HepG2 (cell line): Measurements from ENCODE around the gene SERPINE2. TPM values are rescaled to one million over a fixed set of nuclear protein-coding genes. Genes with fewer than 3 reads are reported as not detected.

Experiments
- AHR ChIP-seq: IDR thresholded peaks from 2 replicates; pipeline ENCODE4 v1.6.1; 2018; ENCODE audit warnings: missing genetic modification reagents, missing compliant biosample characterization
- CCAR2 ChIP-seq: fragments of 200-400 bp; formaldehyde crosslinking; optimal IDR thresholded peaks from 2 replicates; pipeline ENCODE3; 2018; ENCODE audit warnings: low read depth, mild to moderate bottlenecking, low read length, moderate library complexity
- DBP ChIP-seq: sonication (generic); formaldehyde crosslinking; IDR thresholded peaks from 2 replicates; pipeline ENCODE4 v1.4.0; 2020; ENCODE audit warnings: missing genetic modification reagents; ENCODE audit errors: not compliant biosample characterization
- DNMT1 ChIP-seq: sonication (generic); formaldehyde crosslinking; IDR thresholded peaks from 2 replicates; pipeline ENCODE4 v1.5.1; 2020; ENCODE audit warnings: mild to moderate bottlenecking, missing genetic modification reagents
- FOSL2 ChIP-seq: sonication (generic); formaldehyde crosslinking; IDR thresholded peaks from 2 replicates; pipeline ENCODE4 v1.4.0; 2020; ENCODE audit warnings: missing genetic modification reagents
- GATAD2A ChIP-seq: IDR thresholded peaks from 2 replicates; pipeline ENCODE4 v1.6.1; 2016
- KDM1A ChIP-seq: IDR thresholded peaks from 2 replicates; pipeline ENCODE4 v1.6.1; 2016; ENCODE audit warnings: missing compliant biosample characterization
- MEIS2 ChIP-seq: sonication (generic); formaldehyde crosslinking; IDR thresholded peaks from 2 replicates; pipeline ENCODE4 v1.9.0; 2021; ENCODE audit warnings: mild to moderate bottlenecking, missing genetic modification reagents
- PAX8 ChIP-seq: sonication (generic); formaldehyde crosslinking; IDR thresholded peaks from 2 replicates; pipeline ENCODE4 v1.8.0; 2022; ENCODE audit warnings: mild to moderate bottlenecking, missing genetic modification reagents, borderline replicate concordance
- PCBP2 ChIP-seq: fragments of 200-400 bp; formaldehyde crosslinking; optimal IDR thresholded peaks from 2 replicates; pipeline ENCODE3; 2018; ENCODE audit warnings: low read length, low read depth; ENCODE audit not compliant: poor library complexity, severe bottlenecking
- RFXANK ChIP-seq: IDR thresholded peaks from 2 replicates; pipeline ENCODE4 v1.6.1; 2016
- THAP8 ChIP-seq: sonication (generic); formaldehyde crosslinking; IDR thresholded peaks from 2 replicates; pipeline ENCODE4 v1.5.1; 2020; ENCODE audit warnings: missing genetic modification reagents, mild to moderate bottlenecking, borderline replicate concordance
- ZBTB43 ChIP-seq: sonication (generic); formaldehyde crosslinking; conservative IDR thresholded peaks from 2 replicates; pipeline ENCODE4 v1.4.0; 2020; ENCODE audit warnings: missing genetic modification reagents
- ZFX ChIP-seq: sonication (generic); formaldehyde crosslinking; IDR thresholded peaks from 2 replicates; pipeline ENCODE4 v1.4.0; 2020; ENCODE audit warnings: mild to moderate bottlenecking, low read depth, missing genetic modification reagents, moderate library complexity
- ZNF180 ChIP-seq: sonication (generic); formaldehyde crosslinking; IDR thresholded peaks from 2 replicates; pipeline ENCODE4 v1.4.0; 2020; ENCODE audit warnings: low read depth, missing genetic modification reagents, borderline replicate concordance
- ZNF274 ChIP-seq: sonication (generic); formaldehyde crosslinking; IDR thresholded peaks from 2 replicates; pipeline ENCODE4 v1.5.1; 2020; ENCODE audit warnings: mild to moderate bottlenecking, missing genetic modification reagents
- ZNF383 ChIP-seq: sonication (generic); formaldehyde crosslinking; IDR thresholded peaks from 2 replicates; pipeline ENCODE4 v1.4.0; 2020; ENCODE audit warnings: missing genetic modification reagents, mild to moderate bottlenecking, borderline replicate concordance
- ZNF563 ChIP-seq: sonication (generic); formaldehyde crosslinking; IDR thresholded peaks from 2 replicates; pipeline ENCODE4 v1.8.0; 2022; ENCODE audit warnings: mild to moderate bottlenecking, moderate library complexity, missing genetic modification reagents
- ZNF674 ChIP-seq: sonication (generic); formaldehyde crosslinking; IDR thresholded peaks from 2 replicates; pipeline ENCODE4 v1.5.0; 2020; ENCODE audit warnings: low read depth, mild to moderate bottlenecking, missing genetic modification reagents
- ZNF773 ChIP-seq: sonication (generic); formaldehyde crosslinking; IDR thresholded peaks from 2 replicates; pipeline ENCODE4 v1.4.0; 2020; ENCODE audit warnings: missing genetic modification reagents, borderline replicate concordance
- ZNF776 ChIP-seq: sonication (generic); formaldehyde crosslinking; IDR thresholded peaks from 2 replicates; pipeline ENCODE4 v1.4.0; 2020; ENCODE audit warnings: mild to moderate bottlenecking, missing genetic modification reagents
- ZNF883 ChIP-seq: sonication (generic); formaldehyde crosslinking; IDR thresholded peaks from 2 replicates; pipeline ENCODE4 v1.5.1; 2020; ENCODE audit warnings: mild to moderate bottlenecking, missing genetic modification reagents; ENCODE audit errors: not compliant biosample characterization
- polyA plus RNA-seq, 8 experiments: library from polyadenylated mRNA; depleted of rRNA in 3 of 8; stranded (reverse) in 7 of 8; unstranded in 1 of 8; fragments of >200 nt; fragmentation: Illumina TruSeq in 4 of 8; extraction: Trizol in 4 of 8; gene quantifications; 2 replicates each; pipeline versions ENCODE4 v1.2.1 to v1.2.3, GENCODE V29; 2011 to 2016; ENCODE audit warnings: low read depth in 4 of 8, missing spikeins in 1 of 8, mixed read lengths in 1 of 8; ENCODE audit not compliant: insufficient read depth in 1 of 8
- total RNA-seq, 5 experiments: library from RNA; depleted of rRNA; stranded (reverse); fragments of >200 nt; fragmentation: Illumina TruSeq; extraction: Trizol; gene quantifications; 2 replicates each; pipeline ENCODE4 v1.2.3, GENCODE V29; 2016; ENCODE audit warnings: low read depth in 1 of 5
- TF ChIP-seq, protein P1 (sequence below), 2 experiments: IDR thresholded peaks; 2 replicates each; pipeline ENCODE4 v1.6.1; 2011 to 2012; ENCODE audit warnings: low read length in 2 of 2, borderline replicate concordance in 1 of 2, low read depth in 1 of 2, mild to moderate bottlenecking in 1 of 2, moderate library complexity in 1 of 2

The SERPINE2 gene
- total and polyA plus RNA-seq, 2 of the 13 experiments (the other 11 are each of a cell fraction or from before 2014, with no cell fraction given): 7.9 to 18.1 TPM

DNA sequence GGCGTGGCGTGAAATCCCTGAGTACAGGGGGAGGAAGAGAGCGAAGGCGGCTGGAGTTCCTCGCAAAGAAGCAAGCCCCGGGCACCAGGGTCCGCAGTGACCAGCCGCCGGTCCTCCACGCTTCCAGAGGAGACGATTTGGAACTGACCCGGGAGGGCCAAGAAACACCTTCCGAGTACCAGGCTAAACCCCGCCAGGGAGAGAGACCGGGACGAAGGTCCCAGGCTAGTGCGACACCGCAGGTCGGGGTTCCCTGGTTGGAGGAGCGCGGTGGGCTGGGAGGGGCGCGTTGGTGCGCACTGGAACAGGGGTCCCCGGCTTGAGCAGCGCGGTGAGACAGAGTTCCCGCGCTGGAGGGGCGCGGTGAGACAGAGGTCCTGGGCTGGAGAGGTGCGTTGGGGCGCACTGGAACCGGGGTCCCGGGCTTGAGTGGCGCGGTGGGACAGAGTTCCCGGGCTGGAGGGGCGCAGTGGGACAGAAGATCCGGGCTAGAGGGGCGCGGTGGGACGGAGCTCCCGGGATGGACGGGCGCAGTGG is 94.9 kb downstream of the SERPINE2 start (continued):
- TF ChIP-seq, protein P1, sequence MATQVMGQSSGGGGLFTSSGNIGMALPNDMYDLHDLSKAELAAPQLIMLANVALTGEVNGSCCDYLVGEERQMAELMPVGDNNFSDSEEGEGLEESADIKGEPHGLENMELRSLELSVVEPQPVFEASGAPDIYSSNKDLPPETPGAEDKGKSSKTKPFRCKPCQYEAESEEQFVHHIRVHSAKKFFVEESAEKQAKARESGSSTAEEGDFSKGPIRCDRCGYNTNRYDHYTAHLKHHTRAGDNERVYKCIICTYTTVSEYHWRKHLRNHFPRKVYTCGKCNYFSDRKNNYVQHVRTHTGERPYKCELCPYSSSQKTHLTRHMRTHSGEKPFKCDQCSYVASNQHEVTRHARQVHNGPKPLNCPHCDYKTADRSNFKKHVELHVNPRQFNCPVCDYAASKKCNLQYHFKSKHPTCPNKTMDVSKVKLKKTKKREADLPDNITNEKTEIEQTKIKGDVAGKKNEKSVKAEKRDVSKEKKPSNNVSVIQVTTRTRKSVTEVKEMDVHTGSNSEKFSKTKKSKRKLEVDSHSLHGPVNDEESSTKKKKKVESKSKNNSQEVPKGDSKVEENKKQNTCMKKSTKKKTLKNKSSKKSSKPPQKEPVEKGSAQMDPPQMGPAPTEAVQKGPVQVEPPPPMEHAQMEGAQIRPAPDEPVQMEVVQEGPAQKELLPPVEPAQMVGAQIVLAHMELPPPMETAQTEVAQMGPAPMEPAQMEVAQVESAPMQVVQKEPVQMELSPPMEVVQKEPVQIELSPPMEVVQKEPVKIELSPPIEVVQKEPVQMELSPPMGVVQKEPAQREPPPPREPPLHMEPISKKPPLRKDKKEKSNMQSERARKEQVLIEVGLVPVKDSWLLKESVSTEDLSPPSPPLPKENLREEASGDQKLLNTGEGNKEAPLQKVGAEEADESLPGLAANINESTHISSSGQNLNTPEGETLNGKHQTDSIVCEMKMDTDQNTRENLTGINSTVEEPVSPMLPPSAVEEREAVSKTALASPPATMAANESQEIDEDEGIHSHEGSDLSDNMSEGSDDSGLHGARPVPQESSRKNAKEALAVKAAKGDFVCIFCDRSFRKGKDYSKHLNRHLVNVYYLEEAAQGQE (IDR thresholded peaks at IDR 0.05; ENCODE audit: borderline replicate concordance in 1 of 2, low read depth in 1 of 2, low read length in 2 of 2): no peak
- TF ChIP-seq KDM1A (CRISPR knock-in tag) (no peak), CCAR2 (no peak), ZNF674 (no peak), ZNF383 (CRISPR knock-in tag) (no peak), MEIS2 (no peak), ZNF274 (CRISPR knock-in tag) (no peak; the same call in none of the 2 replicates), ZBTB43 (no peak), ZNF883 (peak; percentile 45), ZNF776 (peak; percentile 66), PAX8 (CRISPR knock-in tag) (no peak), ZNF563 (CRISPR knock-in tag) (no peak), RFXANK (CRISPR knock-in tag) (no peak), GATAD2A (CRISPR knock-in tag) (peak; percentile 73), DBP (CRISPR knock-in tag) (no peak), PCBP2 (no peak), AHR (CRISPR knock-in tag) (no peak), ZNF773 (CRISPR knock-in tag) (no peak), ZNF180 (CRISPR knock-in tag) (no peak), FOSL2 (CRISPR knock-in tag) (peak; percentile 34; the same call in 1 of the 2 replicates), DNMT1 (CRISPR knock-in tag) (no peak), THAP8 (CRISPR knock-in tag) (no peak), ZFX (CRISPR knock-in tag) (no peak)
